BJ (cell line): ENCODE data around the gene FGF14. TPM values are rescaled to one million over a fixed set of nuclear protein-coding genes. Genes with fewer than 3 reads are reported as not detected.

Source experiments
- CTCF ChIA-PET: fragments of 350-600 bp; formaldehyde crosslinking; extraction: SDS; loops from one replicate; lab custom pipeline; 2021; ENCODE audit warnings: antibody characterized with exemption, inconsistent platforms; lab: Yijun Ruan, JAX
- POLR2A ChIA-PET: fragments of 300-600 bp; sonication (Branson Sonifier 250); formaldehyde crosslinking; extraction: SDS; loops from one replicate; lab custom pipeline; 2021; ENCODE audit warnings: antibody characterized with exemption; lab: Charles Lee
- DNase-seq: peaks from one replicate; pipeline ENCODE4 v3.0.0-alpha.2; 2011; ENCODE audit warnings: low read depth
- H3K27me3 ChIP-seq: 2 replicates; pipeline ENCODE4 v1.6.0; 2011; ENCODE audit warnings: low read length; ENCODE audit not compliant: control insufficient read depth, insufficient read depth
- H3K36me3 ChIP-seq: 2 replicates; pipeline ENCODE4 v1.5.1; 2011; ENCODE audit warnings: low read length; ENCODE audit not compliant: control insufficient read depth, insufficient read depth
- H3K4me3 ChIP-seq: 2 replicates; pipeline ENCODE4 v1.5.1; 2011; ENCODE audit warnings: low read depth, mild to moderate bottlenecking, control low read depth, low read length
- CTCF ChIP-seq: IDR thresholded peaks from 2 replicates; pipeline ENCODE4 v1.5.1; 2011; ENCODE audit warnings: low read depth, mild to moderate bottlenecking, control low read depth, inconsistent platforms, low read length, moderate library complexity; ENCODE audit not compliant: insufficient read depth
- polyA plus RNA-seq: library from polyadenylated mRNA; depleted of rRNA; stranded (reverse); fragments of >200 nt; gene quantifications from 2 replicates; pipeline ENCODE4 v1.2.3, GENCODE V29; 2011

FGF14 gene
- polyA plus RNA-seq, 1 experiment = 0.01 TPM

DNA sequence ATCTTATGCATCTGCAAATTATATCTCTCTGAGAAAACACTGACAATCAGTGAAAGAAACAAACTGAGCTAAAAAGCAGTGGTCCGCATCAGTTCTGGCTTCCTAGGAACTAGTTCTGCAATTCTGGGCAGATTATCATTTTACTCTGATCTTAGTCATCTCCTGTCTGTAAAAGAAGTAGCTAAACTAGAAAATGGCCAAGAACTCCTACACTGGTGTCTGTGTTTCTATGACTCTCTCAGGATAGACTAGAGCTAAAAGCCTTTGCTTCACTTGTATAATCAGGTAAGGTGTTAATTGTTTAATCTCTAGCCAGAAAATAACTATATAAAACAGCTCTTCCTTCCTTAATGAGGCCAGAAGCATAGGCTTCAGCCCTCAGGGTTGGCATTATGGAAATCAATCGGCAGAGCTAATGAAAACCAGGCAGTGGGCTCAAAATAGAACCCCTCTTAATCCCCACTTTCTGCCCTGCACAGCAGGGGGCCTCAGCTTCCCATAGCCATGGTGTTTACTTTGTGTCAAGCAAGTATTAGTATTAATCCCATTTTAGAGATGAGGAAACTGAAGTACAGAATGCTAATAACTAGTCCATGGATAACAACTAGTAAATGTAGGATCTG, 459.2 kb downstream of the FGF14 start:
- CTCF ChIA-PET = interaction anchor here (1.0 to 1.1 kb wide), 4 partner anchors 13 to 514 kb away, joined by 3 to 4 read pairs (median 3); no protein-coding TSS in a partner anchor

DNA sequence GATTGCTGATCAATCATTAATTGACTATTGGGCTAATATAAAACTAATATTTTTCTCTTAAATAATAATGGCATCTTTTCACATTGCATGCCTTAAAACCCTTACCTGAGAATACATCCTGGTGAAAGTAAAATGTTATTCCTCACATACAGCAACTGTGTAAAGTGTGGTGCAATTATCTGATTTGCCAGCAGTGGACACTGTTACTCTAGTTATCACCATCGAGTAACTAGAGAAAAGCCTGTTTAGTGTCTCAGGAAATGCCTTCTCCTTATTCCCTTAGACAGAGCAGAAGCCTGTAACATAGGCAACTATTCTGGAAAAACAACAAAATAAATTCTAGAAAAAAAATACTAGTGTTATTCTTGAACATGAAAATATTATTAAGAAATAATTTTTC, 459.8 kb downstream of the FGF14 start:
- CTCF ChIA-PET = interaction anchor here (1.1 kb wide), 3 partner anchors 14 to 515 kb away, joined by 3 to 4 read pairs (median 3); no protein-coding TSS in a partner anchor
- Histone ChIP-seq H3K36me3 (no peaks in the 10 kb centered on the region), H3K27me3 (no peaks in the 10 kb centered on the region), H3K4me3 (no peak overlapping the region)
- no peak for DNase-seq
- POLR2A ChIA-PET = no interaction called here
- TF ChIP-seq CTCF = peak; percentile 54

More for the DNA sequence above, 459.2 kb downstream of the FGF14 start:
- Histone ChIP-seq H3K36me3 (no peaks in the 10 kb centered on the region), H3K27me3 (no peaks in the 10 kb centered on the region), H3K4me3 (no peak overlapping the region)
- no peak for TF ChIP-seq CTCF
- DNase-seq = no peak
- POLR2A ChIA-PET = no interaction called here

DNA sequence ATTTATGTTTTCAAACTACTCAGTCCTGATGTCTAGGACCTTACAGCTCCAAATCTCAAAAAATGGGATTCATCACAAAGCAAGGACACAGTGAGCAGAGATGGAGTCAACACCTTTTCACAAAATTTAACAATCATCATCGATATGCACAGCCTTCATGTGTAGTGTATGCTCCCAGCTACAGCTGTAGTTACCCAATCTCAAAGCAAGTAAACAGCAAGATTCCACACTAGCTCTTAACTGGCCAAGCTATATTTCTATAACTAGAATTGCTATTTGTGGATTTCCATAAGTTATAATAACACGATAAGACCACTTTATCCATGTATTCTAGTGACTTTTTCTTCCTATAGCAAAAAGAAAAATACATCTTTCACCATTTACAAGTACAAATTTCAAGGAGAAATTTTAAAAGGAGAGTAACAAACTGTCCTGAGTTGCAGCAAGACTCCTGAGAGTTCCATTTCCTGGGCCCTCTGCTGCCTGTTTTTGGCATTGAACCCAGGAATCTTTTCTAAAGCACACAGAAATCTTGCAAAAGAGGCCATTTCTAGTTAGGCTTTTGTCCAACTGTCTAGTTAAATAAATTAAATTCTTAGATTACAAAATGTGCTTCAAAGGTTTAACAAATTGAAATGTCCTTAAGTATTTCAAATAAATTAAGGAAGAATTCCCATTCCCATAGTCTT, 460.6 kb downstream of the FGF14 start:
- POLR2A ChIA-PET = no interaction called here
- Histone ChIP-seq H3K36me3 (no peaks in the 10 kb centered on the region), H3K27me3 (no peaks in the 10 kb centered on the region), H3K4me3 (no peak overlapping the region)
- no peak for DNase-seq
- CTCF ChIA-PET = interaction anchor here (0.7 to 1.2 kb wide), 5 partner anchors 9 to 796 kb away, joined by 3 to 5 read pairs (median 5); no protein-coding TSS in a partner anchor
- peak; percentile 34; the same call in 1 of the 2 replicates for TF ChIP-seq CTCF

DNA sequence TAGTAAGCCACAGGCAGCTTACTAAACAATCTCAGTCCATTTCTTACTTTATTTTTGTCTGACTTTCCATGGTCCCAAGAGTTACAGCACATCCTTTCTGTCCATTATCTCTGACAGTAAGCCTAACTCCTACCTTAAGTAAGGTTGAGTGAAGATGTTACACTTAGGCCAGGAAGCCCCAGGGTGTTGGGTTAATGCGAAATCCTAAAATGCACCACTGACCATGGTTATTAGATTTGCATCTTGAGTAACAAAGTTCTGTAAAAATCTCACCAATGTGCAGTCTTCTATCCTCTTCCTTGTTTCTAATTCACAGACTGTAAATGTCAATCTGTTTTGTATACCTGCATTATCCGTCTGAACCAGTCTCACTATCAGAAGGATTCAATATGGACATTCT, 462.5 kb downstream of the FGF14 start:
- ChIA-PET POLR2A (no interaction called here), CTCF (no interaction called here)
- no peak for DNase-seq
- Histone ChIP-seq H3K36me3 (no peaks in the 10 kb centered on the region), H3K27me3 (no peaks in the 10 kb centered on the region), H3K4me3 (no peak overlapping the region)
- TF ChIP-seq CTCF = no peak

- Histone ChIP-seq H3K36me3 (no peaks in the 10 kb centered on the region), H3K27me3 (no peaks in the 10 kb centered on the region), H3K4me3 (no peak overlapping the region)
- ChIA-PET CTCF (no interaction called here), POLR2A (no interaction called here)
- TF ChIP-seq CTCF = no peak
- no peak for DNase-seq
Observed at GRCh38 chr13:101935828-101936227, 466.0 kb downstream of the FGF14 start.
